ENCODE data around the gene IFI16. TPM values are rescaled to one million over a fixed set of nuclear protein-coding genes. Genes with fewer than 3 reads are reported as not detected.

Gene IFI16
- polyA plus RNA-seq, 4 donors: 54.9 to 66.2 (median 62.9) TPM

DNA sequence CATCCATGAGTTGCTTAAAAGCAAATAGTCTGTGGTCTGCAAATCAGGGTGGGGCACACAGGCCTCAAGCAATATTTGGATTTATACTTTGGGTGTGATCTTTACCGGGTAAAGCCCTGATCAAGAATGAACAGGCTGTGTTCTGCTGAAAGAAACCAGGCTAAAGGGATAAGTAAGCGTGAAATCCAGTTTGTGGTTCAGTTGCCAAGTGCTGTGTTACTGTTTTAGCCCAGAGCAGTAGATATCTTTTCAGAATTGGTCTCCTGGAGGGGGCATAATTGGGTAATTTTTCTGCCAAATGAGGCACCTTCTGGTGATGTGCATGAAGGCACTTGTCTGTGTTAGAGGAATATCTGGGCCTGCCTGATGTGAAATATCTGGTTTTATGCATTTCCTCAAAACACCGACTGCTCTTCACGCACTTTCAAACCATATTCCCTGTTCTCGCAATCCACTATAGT lies 45.5 kb downstream of the IFI16 start:
- DNase-seq (ENCODE audit: low read depth in 4 of 4, low spot score in 2 of 4): no peak

DNA sequence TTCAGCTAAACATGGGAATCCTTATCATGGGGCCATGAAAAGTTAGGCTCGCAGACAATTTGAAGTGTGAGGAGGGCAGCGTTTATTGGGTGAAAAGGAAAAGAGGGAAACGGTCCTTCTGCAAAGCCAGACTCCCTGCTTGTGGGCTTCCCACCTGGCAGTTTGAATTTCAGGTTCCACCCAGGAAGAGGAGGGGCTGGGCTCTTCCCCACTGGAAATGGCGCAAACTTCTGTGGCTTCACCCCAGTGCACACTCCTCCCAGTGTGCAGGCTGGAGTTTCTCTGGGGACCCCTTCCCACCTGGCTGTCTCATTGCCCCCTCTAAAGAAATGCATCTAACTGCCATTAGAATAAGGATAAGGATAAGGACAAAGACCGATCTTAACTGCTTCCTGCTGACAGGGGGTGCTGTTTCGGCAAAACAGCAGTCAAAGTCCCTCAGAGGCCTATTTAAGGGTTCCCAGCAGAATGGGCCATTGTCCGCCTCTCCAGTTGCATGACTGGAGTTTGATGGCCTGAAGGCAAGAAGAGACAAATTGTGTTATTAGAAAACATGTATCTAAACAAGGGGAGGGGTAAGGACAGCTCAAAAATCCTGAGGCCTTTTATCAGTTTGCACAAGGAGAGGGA lies 46.5 kb downstream of the IFI16 start:
- no peak for DNase-seq (ENCODE audit: low read depth in 4 of 4, low spot score in 2 of 4)

DNA sequence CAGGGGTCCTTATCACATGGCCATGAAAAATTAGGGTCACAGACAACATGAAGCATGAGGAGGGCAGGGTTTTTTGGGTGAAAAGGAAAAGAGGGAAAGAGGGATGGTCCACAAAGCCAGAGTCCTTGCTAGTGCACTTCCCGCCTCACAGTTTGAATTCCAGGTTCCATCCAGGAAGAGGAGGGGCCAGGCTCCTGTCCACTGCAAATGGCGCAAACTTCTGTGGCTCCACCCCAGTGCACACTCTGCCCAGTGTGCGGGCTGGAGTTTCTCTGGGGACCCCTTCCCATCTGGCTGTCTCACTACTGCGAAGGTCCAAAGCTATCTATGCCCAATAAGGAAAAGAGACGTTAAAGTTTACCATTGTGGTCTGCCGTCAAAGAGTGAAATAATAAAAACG lies 49.0 kb downstream of the IFI16 start:
- DNase-seq (ENCODE audit: low read depth in 4 of 4, low spot score in 2 of 4): no peak

DNA sequence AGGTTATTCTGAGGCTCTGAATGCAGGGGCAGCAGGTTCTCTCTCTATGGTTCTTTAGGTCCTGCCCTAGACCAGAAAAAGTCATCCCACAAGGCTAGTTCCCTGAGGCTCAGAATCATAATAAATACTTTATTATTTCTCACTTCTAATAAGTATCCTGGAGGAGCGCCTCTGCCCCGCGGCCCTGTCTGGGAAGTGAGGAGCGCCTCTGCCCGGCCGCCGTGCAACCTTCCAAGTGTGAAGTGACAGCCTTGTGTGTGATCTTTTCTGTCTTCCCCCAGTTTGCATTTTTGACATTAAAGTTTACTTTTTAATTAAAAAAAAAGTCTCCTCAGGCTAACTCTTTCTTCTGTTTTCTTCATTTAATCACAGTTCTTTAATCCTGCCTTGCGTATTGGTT lies 55.4 kb downstream of the IFI16 start:
- no peak for DNase-seq (ENCODE audit: low read depth in 4 of 4, low spot score in 2 of 4)

DNA sequence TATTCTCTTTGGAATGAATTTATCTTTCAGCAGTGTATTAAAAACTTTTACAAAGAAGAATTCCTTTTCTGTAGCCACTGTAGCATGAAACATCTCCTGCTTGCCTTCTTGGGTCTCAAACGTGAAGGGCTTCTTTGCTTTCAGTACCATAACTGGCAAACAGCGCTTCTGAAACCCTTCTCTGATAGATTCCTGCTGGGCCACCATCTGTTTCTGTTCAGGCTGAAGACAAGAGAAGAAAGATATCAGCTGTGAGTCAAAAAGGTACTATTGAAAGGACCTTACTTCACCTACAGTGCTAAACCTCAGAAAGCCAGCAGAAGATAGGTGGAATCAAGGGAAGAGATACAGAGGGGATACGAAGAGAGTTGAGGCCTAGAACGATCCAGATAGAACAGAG lies 56.4 kb downstream of the IFI16 start:
- DNase-seq (ENCODE audit: low read depth in 4 of 4, low spot score in 2 of 4): no peak

DNA sequence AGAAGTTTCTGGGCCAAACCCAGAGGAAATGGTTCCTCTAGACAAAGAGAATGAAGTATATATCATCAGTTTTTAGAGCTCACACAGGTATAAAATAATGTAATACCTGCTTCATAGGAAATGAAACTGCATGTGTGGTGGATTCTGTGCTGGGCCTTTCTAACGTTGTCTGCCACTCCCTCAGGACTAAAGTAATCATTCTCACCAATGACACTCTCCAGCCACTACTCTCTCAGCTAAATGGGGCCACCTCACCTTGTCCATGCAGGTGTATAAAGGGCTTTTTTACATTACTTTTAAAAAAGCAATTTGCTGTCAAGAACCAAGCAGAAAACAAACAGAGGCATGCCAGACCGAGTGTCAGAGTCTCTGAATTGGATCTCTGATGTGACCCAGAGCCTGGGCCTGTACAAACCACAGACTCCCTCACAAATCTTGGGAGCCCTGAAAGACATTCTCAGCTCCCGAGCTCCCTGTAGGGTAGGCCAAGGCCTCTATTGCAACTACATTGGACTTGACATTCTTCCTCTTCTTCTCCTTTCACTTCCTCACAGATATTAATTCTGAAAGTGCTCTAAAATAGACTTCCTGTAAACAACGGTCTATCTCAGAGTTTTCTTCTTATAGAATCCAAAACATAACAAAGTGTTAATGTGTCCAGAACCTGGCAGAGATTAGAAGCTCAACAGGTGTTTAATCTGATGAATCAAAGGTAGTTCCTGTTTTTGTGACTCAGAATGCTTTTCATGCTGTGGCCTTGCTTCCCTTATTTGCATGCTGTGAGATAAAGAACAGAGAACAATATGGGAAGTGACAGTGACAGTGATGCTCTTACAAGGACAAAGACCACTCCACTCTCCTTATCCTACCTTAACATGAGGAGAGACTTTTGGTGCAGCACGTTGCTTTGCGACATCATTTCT lies 58.3 kb downstream of the IFI16 start:
- DNase-seq (ENCODE audit: low read depth in 4 of 4, low spot score in 2 of 4): no peak

DNA sequence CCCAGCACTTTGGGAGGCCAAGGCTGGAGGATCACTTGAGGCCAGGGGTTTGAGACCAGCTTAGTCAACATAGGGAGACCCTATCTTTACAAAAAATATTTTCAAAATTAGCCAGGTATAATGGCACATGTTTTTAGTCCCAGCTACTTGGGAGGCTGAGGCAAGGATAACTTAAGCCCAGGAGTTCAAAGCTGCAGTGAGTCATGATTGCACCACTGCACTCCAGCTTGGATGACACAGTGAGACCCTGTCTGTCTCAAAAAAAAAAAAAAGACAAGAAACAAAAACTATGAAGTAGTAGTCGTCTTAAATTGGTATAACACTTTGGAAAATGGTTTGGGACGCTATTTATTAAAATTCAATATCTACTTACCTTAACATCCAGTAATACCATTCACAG lies 59.2 kb downstream of the IFI16 start:
- DNase-seq (ENCODE audit: low read depth in 4 of 4, low spot score in 2 of 4): no peak

DNA sequence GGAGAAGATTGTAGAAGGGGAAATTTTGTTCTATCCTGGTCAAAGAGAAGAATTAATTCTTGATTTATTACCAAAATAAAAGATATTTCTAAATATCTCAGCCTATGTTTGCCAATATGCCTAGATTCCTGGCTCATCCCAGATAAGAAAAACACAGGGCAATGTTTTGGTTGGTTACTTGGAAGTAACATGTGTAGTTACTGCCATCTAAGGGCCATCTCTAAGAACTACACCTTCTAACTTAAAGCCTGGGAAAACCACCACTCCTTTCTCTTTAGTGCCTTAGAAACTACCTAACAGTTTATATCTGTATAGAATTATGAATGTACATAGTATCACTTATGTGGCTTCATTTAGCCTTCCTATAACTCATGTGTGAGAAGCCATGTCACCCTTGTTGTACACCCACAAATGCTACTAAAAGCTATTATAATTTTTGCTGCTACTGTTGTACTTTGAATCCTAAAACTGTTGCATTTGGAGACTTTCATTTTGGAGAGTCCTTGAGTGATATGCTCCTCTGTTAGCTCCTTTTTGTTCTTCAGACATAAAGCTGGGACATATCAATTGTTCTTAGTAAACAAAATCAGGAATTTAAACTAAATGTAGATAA lies 62.4 kb downstream of the IFI16 start:
- DNase-seq (ENCODE audit: low read depth in 4 of 4, low spot score in 2 of 4): peak; percentile 5 to 48 (median 28)

DNA sequence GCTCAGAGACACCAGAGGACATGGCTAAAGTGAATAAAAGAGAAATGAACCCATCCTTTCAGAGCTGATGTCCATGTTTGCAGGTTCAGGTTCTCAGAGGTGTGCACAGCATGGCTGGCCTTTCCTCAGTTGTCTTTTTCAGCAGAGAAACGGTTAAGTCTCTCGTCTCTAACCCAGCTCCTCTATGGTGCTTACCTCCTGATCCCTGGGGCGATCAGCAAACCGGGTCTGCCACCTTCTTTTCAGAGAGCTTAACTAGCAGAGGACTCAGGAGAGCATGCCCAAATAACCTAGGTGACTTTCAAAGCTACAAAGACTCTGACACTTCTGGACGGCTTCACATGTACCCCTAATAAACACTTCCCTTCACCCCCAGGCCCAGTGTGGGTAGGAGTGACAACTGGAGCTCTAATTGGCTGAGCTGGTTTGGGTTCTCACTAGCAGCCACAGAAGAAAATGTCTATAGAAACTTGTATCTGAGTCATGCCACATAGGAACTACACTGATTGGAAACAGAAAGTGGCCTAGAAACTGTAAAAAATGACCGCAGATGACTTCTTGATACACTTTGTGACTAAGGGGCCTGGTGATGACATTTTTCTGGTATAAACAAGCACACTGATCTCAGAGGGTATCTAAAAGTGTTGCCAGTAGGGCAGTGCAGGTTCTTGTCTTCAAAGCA lies 66.9 kb downstream of the IFI16 start, which contains the start of gene AIM2:
Gene AIM2, minus strand, starts transcription at position 329 of the 682 bp plus-strand sequence. CDS start 3,267 bp downstream, outside the sequence.
- no peak for DNase-seq (ENCODE audit: low read depth in 4 of 4, low spot score in 2 of 4)

DNA sequence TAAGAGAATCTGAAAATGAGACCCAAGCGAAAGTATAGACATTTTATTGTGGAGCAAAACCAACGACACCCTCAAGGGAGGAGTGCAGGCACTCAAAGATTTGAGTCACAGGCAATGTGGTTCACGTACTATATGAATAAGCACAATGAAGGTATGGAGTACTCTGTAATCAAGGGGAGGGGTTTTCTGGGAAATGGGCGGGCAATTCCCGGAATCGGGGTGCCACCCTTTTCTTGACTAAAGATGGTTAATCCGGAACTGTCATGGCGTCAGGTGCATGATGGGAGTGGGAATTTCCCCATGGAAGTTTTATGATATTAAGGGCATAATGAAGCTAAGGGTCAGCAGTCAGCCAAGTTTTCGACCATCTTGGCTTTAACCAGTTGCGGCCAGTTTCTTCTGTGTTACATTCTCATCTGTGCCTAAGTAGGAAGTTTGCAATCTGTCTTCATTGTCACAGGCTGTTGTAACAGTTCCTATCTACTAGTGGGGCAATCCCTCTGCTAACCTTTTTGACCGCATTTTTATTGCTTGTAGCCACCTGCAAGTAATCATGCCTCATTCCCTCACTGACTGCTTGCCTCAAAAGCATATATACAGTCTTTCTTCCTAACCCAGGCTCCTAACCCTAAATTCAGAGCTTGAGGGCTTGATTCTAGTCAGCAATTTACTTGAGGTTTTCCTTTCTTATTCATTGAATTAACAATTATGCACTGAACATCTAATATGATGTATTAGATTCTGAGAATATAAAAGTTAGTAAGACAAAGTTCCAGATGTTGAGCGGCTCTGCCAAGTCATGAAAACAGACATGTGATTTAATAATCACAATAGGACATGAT lies 67.6 kb downstream of the IFI16 start:
- DNase-seq (ENCODE audit: low read depth in 4 of 4, low spot score in 2 of 4): no peak

DNA sequence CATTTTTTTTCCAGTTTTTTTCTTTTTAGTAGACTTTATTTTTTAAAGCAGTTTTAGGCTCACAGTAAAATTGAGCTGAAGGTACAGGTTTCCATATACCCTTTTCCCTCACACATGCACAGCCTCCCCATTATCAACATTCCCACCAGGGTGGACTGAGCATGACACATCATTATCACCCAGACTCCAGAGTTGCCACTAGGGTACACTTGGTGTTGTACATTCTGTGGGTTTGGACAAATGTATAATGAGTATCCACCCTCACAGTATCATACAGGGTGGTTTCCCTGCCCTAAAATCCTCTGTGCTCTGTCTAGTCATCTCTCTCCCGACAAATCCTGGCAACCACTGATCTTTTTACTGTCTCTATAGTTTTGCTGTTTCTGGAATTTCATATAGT lies 69.8 kb downstream of the IFI16 start:
- DNase-seq (ENCODE audit: low read depth in 4 of 4, low spot score in 2 of 4): no peak

DNA sequence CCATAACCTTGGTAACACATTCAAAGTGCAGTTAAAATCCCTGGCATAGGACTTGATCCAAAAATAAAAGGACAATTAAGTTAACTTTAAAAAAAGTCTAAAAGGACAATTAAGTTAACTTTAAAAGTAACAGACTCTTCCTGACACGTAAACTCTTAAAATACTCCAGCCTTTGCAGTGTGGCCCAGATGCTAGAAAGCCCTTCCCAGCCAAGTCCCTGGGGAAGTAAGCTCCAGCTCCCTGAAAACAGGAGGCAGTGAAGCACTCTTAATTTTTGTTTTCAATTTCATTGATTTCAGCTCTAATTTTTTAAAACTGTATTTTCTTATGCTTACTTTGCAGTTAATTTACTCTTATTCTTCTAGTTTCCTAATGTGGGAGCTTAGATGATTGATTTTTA lies 71.9 kb downstream of the IFI16 start:
- DNase-seq (ENCODE audit: low read depth in 4 of 4, low spot score in 2 of 4): no peak

DNA sequence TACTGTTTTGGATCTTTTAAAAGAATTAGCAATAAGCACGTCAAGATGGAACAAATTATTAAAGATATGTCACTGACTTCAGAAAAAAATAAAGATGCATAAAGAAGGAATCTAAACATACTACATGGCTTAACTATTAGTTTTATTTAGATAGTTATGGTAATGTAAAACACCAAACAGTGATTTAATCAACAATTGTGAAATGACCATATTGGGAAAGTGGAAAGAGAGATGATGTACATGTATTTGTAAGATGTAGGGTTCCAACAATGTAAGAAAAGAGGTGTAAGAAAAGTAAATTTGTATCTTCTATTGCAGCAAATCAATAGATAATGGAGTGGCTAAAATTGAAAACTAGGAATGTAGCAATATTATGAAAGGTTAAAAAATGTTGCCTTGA lies 73.3 kb downstream of the IFI16 start:
- no peak for DNase-seq (ENCODE audit: low read depth in 4 of 4, low spot score in 2 of 4)

DNA sequence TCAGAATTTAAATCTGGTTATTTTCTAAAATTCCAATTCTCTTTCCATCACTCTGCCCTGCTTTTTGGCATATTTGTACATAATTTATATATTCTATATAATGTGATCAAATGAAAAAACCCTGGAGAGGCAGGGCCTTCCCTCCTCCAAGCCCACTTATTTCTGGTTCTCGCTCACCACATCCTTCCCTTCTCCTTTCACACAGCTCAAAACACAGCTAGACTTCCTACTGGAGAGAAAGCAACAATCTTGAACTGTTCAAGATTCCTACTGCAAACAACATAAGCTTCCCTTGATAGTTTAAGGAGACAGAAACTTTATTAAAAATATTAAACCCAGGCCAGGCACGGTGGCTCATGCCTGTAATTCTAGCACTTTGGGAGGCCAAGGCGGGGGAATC lies 74.4 kb downstream of the IFI16 start:
- no peak for DNase-seq (ENCODE audit: low read depth in 4 of 4, low spot score in 2 of 4)

DNA sequence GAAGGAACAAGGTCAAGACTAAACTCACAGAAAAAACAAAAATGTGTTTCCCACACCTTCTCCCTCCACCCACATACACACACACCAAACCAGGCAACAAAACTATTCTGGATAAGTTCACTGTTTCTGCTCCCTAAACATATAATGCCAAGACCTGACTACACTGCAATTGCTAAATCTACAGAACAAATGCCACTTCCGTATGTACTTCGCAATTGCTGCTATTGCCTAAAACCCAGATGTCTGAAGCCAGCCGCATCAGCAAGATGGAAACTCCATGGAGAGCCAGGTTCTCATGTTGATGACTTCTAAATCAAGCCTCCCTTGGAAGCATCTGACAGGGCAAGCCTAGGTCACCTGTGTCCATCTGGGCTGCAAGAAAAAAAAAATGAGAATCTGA lies 75.2 kb downstream of the IFI16 start:
- no peak for DNase-seq (ENCODE audit: low read depth in 4 of 4, low spot score in 2 of 4)

DNA sequence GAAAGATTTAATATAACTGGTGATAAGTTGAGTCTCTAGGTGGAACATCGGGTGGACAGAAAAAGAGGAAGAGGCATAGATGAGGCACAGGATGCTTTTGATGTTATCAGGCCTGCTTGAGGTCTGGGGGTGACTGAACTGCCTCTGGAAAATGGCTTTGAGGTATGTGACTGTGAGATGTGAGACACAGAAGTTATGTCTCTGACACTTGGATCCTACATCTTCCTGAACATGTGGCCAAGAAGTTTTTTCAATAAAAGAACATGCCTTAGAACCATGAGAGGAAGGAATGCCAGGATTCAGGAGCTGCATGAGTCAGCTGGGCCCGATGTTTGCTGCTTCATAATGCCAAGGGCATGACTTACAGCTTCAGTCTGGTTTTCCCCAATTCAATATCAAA lies 78.3 kb downstream of the IFI16 start:
- no peak for DNase-seq (ENCODE audit: low read depth in 4 of 4, low spot score in 2 of 4)

DNA sequence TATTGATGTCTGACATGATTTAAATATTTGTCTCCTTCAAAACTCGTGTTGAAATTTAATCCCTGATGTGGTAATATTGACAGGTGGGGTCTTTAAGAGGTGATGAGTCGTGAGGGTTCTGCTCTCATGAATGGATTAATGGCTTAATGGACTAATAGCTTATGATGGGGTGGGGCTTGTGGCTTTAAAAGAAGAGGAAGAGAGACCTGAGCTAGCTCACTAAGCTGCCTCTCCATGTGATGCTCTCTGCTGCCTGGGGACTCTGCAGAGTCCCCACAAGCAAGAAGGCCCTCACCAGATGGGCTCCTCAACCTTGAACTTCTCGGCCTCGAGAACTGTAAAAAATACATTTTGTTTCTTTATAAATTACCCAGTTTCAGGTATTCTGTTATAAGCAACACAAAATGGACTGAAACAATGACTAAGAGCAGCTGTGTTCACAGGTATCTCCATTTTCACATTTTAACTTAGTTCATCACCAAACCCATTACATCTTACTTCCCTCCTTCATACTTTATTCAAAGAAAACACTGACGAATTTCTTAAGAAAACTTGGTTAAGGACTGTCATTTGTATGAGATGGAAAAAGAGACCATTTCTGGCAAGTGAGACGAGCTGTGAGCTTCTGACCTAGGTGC lies 79.0 kb downstream of the IFI16 start:
- DNase-seq (ENCODE audit: low read depth in 4 of 4, low spot score in 2 of 4): no peak

DNA sequence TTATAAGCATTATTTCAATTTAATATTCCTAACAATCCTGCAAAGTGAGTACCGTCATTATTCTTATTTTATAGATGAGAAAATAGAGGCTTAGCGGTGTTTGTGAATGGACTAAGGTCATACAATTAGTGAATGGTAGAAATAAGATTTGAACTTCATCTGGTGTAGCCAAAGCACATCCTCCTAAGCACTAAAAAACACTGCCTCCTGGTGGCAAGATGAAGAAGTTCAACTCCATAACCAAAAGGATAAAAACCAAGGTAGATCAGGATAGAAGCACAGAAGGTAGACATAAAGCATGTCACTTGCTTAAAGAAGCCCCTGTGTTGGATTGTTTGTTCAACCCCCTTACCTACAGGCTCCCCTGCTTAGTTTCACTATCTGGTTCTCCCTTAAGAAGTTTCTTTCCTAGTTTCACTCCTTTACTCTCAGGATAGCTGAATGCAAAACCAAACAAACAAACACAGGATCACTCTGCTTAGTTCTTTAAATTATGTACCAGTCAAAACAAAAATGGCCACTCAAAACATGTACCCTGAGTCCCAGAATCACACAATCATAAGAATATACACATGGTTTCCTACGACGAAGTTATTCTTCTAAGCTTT lies 79.6 kb downstream of the IFI16 start:
- DNase-seq (ENCODE audit: low read depth in 4 of 4, low spot score in 2 of 4): no peak

Measured in left renal cortex interstitium (tissue), 4 donors.